Keratinocyte (primary cell): ENCODE data around the gene INSYN1. TPM values are rescaled to one million over a fixed set of nuclear protein-coding genes. Genes with fewer than 3 reads are reported as not detected.
"Not testable (repeated sequence)": the region's sequence is repeated elsewhere in the genome, so short reads cannot be mapped to it uniquely, and the experiment has no call there.

Experiments used
- DNase-seq: peaks from one replicate; pipeline ENCODE4 v3.0.0-alpha.2; 2011; ENCODE audit warnings: low read depth, missing footprints, low spot score
- FAIRE-seq: peaks from 2 replicates; lab custom pipeline; 2011; peaks lifted over from hg19 to GRCh38; lab: Jason Lieb, UNC
- H2AFZ ChIP-seq: 2 replicates; pipeline ENCODE4 v1.6.0; 2012; ENCODE audit warnings: low read length, control low read depth, inconsistent platforms; ENCODE audit not compliant: control insufficient read depth
- H3K27ac ChIP-seq: 2 replicates; pipeline ENCODE4 v1.5.1; 2011; ENCODE audit warnings: low read length; ENCODE audit not compliant: control insufficient read depth, insufficient read depth
- H3K27me3 ChIP-seq: 3 replicates; pipeline ENCODE4 v1.6.0; 2011; ENCODE audit warnings: low read length; ENCODE audit not compliant: control insufficient read depth, insufficient read depth; ENCODE audit errors: extremely low read depth
- H3K36me3 ChIP-seq, 2 experiments: 2 replicates in 1 of 2; 3 replicates in 1 of 2; pipeline ENCODE4 v1.5.1; 2011; ENCODE audit warnings: low read length in 2 of 2, mild to moderate bottlenecking in 1 of 2; ENCODE audit not compliant: control insufficient read depth in 2 of 2, insufficient read depth in 2 of 2; ENCODE audit errors: extremely low read depth in 1 of 2
- H3K4me1 ChIP-seq: 3 replicates; pipeline ENCODE4 v1.5.1; 2011; ENCODE audit warnings: low read length; ENCODE audit not compliant: control insufficient read depth, insufficient read depth; ENCODE audit errors: extremely low read depth
- H3K4me2 ChIP-seq: 3 replicates; pipeline ENCODE4 v1.6.0; 2011; ENCODE audit warnings: low read depth, low read length; ENCODE audit not compliant: control insufficient read depth, insufficient read depth; ENCODE audit errors: extremely low read depth
- H3K4me3 ChIP-seq, 3 experiments: fragments of 200-600 bp in 1 of 3; sonication (generic) in 1 of 3; 2 replicates in 2 of 3; 3 replicates in 1 of 3; pipeline ENCODE4 v1.5.1; 2011 to 2016; ENCODE audit warnings: low read length in 3 of 3, mild to moderate bottlenecking in 3 of 3, control low read depth in 2 of 3, inconsistent platforms in 1 of 3, low read depth in 1 of 3, mixed read lengths in 1 of 3, mixed run types in 1 of 3, moderate library complexity in 1 of 3; ENCODE audit not compliant: control insufficient read depth in 2 of 3, insufficient read depth in 2 of 3; ENCODE audit errors: extremely low read depth in 1 of 3
- H3K79me2 ChIP-seq: 2 replicates; pipeline ENCODE4 v1.6.0; 2012; ENCODE audit warnings: low read length; ENCODE audit not compliant: control insufficient read depth, insufficient read depth
- H3K9ac ChIP-seq: 3 replicates; pipeline ENCODE4 v1.6.0; 2011; ENCODE audit warnings: low read length; ENCODE audit not compliant: control insufficient read depth, insufficient read depth; ENCODE audit errors: extremely low read depth
- H3K9me1 ChIP-seq: 3 replicates; pipeline ENCODE4 v1.6.0; 2011; ENCODE audit warnings: low read length; ENCODE audit not compliant: control insufficient read depth, insufficient read depth; ENCODE audit errors: extremely low read depth
- H3K9me3 ChIP-seq: 2 replicates; pipeline ENCODE4 v1.5.1; 2012; ENCODE audit warnings: low read depth, low read length; ENCODE audit not compliant: control insufficient read depth
- H4K20me1 ChIP-seq: 3 replicates; pipeline ENCODE4 v1.6.0; 2011; ENCODE audit warnings: low read length; ENCODE audit not compliant: control insufficient read depth, insufficient read depth; ENCODE audit errors: extremely low read depth
- CTCF ChIP-seq, 3 experiments: IDR thresholded peaks in 1 of 3; conservative IDR thresholded peaks in 1 of 3; optimal IDR thresholded peaks in 1 of 3; 2 replicates in 2 of 3; 3 replicates in 1 of 3; pipeline versions ENCODE3 to v1.5.1; 2011; ENCODE audit warnings: low read length in 3 of 3, mild to moderate bottlenecking in 3 of 3, moderate library complexity in 2 of 3, control low read depth in 1 of 3, inconsistent platforms in 1 of 3; ENCODE audit not compliant: insufficient read depth in 2 of 3; ENCODE audit errors: extremely low read depth in 1 of 3
- EZH2 ChIP-seq: IDR thresholded peaks from one replicate; pipeline ENCODE4 v1.6.1; 2012; ENCODE audit warnings: inconsistent platforms, mild to moderate bottlenecking, low read length, moderate library complexity
- dilution Hi-C: fragments of 300-500 bp; cut with MboI; formaldehyde crosslinking; loops from one replicate; pipeline ENCODE4 v1.7.0; 2020; ENCODE audit warnings: low sequenced_read_pairs; ENCODE audit not compliant: extremely low pct_ligation_motif_present
- polyA plus RNA-seq, 5 experiments: library from polyadenylated mRNA; depleted of rRNA in 3 of 5; stranded (reverse) in 3 of 5; stranded (forward) in 1 of 5; unstranded in 1 of 5; fragments of >200 nt; gene quantifications; 1 replicate in 1 of 5; 2 replicates in 3 of 5; 3 replicates in 1 of 5; pipeline versions ENCODE4 v1.2.1 to v1.2.3, GENCODE V29; 2011 to 2012; ENCODE audit warnings: missing spikeins in 2 of 5, low read depth in 1 of 5, low replicate concordance in 1 of 5

The INSYN1 gene
- polyA plus RNA-seq, 1 donor (not counting 4 experiments of a cell fraction or from before 2014, with no cell fraction given), result 0.47 TPM

- dilution Hi-C loops, result no loop called here
- Histone ChIP-seq H3K4me1 (no peaks in the 10 kb centered on the region), H3K4me3 (no peak overlapping the region), H3K4me2 (no peak overlapping the region), H3K9ac (no peak overlapping the region), H2AFZ (no peak overlapping the region), H3K9me1 (no peaks in the 10 kb centered on the region), H3K27me3 (no peaks in the 10 kb centered on the region), H3K9me3 (no peaks in the 10 kb centered on the region), H3K36me3 (peaks cover 61 to 76% of the 10 kb centered on the region in 2 experiments), H3K27ac (no peak overlapping the region), H4K20me1 (peaks cover 12% of the 10 kb centered on the region), H3K79me2 (peaks cover 7% of the 10 kb centered on the region)
- TF ChIP-seq EZH2 (no peak), CTCF (optimal IDR thresholded peaks at IDR 0.05 in 1 of 3, IDR thresholded peaks at IDR 0.05 in 1 of 3, conservative IDR thresholded peaks at IDR 0.05 in 1 of 3; ENCODE audit: extremely low read depth in 1 of 3, insufficient read depth in 2 of 3, low read length in 3 of 3) (no peak)
- DNase-seq, result no peak
- FAIRE-seq, result no peak
These were observed 44.5 kb downstream of the INSYN1 start for GRCh38 chr15:73708691-73709090.

GRCh38 chr15:73704869-73705645 is 48.1 kb downstream of the INSYN1 start:
- Histone ChIP-seq H3K4me3 (no peak overlapping the region), H3K9ac (no peak overlapping the region), H3K36me3 (peaks cover 47 to 57% of the 10 kb centered on the region in 2 experiments), H4K20me1 (peaks cover 12% of the 10 kb centered on the region), H3K4me1 (no peaks in the 10 kb centered on the region), H3K27ac (no peak overlapping the region), H3K79me2 (peaks cover 22% of the 10 kb centered on the region), H3K27me3 (no peaks in the 10 kb centered on the region), H3K4me2 (no peak overlapping the region), H3K9me3 (no peaks in the 10 kb centered on the region), H3K9me1 (no peaks in the 10 kb centered on the region), H2AFZ (no peak overlapping the region)
- FAIRE-seq (peak; percentile 74), DNase-seq (no peak)
- TF ChIP-seq EZH2, result no peak
- TF ChIP-seq CTCF (optimal IDR thresholded peaks at IDR 0.05 in 1 of 3, IDR thresholded peaks at IDR 0.05 in 1 of 3, conservative IDR thresholded peaks at IDR 0.05 in 1 of 3; ENCODE audit: extremely low read depth in 1 of 3, insufficient read depth in 2 of 3, low read length in 3 of 3), result peak; percentile 84 to 89 (median 87)
- dilution Hi-C loops, result no loop called here

GRCh38 chr15:73704142-73704868 is 48.8 kb downstream of the INSYN1 start:
- H4K20me1 ChIP-seq, result peaks cover 12% of the 10 kb centered on the region
- dilution Hi-C loops, H2AFZ ChIP-seq, DNase-seq, H3K4me1 ChIP-seq, H3K9ac ChIP-seq, FAIRE-seq, H3K4me2 ChIP-seq, H3K9me3 ChIP-seq, H3K27me3 ChIP-seq, H3K27ac ChIP-seq, H3K4me3 ChIP-seq, H3K9me1 ChIP-seq: not testable (repeated sequence)
- H3K36me3 ChIP-seq, result peaks cover 47 to 57% of the 10 kb centered on the region in 2 experiments
- H3K79me2 ChIP-seq, result peaks cover 29% of the 10 kb centered on the region
